ENCODE results near the gene HOMER2.

DNA sequence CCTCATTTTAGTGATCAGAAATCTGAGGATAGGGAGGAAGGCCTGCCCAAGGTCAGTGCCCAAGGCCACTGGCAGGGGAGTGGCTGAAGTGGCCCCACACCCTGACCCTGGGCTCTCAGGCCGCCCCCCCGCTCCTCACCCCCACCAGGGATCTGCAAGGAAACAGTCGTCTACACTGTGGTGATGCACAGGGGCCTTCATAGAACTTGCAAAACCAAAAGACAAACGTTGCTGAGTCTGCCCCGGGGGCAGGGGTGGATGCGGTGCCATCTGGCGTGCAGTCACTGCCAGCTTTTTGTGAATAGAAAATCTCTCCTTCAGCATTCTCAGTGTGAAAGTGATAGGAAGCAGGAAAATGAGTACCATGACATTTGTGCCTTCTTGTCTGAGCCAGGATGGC is 101.8 kb downstream of the HOMER2 start:
- TF ChIP-seq, protein P1, sequence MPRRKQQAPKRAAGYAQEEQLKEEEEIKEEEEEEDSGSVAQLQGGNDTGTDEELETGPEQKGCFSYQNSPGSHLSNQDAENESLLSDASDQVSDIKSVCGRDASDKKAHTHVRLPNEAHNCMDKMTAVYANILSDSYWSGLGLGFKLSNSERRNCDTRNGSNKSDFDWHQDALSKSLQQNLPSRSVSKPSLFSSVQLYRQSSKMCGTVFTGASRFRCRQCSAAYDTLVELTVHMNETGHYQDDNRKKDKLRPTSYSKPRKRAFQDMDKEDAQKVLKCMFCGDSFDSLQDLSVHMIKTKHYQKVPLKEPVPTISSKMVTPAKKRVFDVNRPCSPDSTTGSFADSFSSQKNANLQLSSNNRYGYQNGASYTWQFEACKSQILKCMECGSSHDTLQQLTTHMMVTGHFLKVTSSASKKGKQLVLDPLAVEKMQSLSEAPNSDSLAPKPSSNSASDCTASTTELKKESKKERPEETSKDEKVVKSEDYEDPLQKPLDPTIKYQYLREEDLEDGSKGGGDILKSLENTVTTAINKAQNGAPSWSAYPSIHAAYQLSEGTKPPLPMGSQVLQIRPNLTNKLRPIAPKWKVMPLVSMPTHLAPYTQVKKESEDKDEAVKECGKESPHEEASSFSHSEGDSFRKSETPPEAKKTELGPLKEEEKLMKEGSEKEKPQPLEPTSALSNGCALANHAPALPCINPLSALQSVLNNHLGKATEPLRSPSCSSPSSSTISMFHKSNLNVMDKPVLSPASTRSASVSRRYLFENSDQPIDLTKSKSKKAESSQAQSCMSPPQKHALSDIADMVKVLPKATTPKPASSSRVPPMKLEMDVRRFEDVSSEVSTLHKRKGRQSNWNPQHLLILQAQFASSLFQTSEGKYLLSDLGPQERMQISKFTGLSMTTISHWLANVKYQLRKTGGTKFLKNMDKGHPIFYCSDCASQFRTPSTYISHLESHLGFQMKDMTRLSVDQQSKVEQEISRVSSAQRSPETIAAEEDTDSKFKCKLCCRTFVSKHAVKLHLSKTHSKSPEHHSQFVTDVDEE (CRISPR knock-in tag; IDR thresholded peaks at IDR 0.05) = no peak
- TF ChIP-seq ZNF565 (CRISPR knock-in tag; conservative IDR thresholded peaks at IDR 0.05; ENCODE audit: low read depth) (no peak), ESRRG (CRISPR knock-in tag; IDR thresholded peaks at IDR 0.05) (no peak), PATZ1 (CRISPR knock-in tag; IDR thresholded peaks at IDR 0.05; ENCODE audit: borderline replicate concordance) (no peak), RARB (CRISPR knock-in tag; IDR thresholded peaks at IDR 0.05) (no peak), ZC3H10 (CRISPR knock-in tag; IDR thresholded peaks at IDR 0.05) (no peak)
- TF ChIP-seq, protein P2, sequence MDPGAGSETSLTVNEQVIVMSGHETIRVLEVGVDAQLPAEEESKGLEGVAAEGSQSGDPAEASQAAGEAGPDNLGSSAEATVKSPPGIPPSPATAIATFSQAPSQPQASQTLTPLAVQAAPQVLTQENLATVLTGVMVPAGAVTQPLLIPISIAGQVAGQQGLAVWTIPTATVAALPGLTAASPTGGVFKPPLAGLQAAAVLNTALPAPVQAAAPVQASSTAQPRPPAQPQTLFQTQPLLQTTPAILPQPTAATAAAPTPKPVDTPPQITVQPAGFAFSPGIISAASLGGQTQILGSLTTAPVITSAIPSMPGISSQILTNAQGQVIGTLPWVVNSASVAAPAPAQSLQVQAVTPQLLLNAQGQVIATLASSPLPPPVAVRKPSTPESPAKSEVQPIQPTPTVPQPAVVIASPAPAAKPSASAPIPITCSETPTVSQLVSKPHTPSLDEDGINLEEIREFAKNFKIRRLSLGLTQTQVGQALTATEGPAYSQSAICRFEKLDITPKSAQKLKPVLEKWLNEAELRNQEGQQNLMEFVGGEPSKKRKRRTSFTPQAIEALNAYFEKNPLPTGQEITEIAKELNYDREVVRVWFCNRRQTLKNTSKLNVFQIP (CRISPR knock-in tag; IDR thresholded peaks at IDR 0.05; ENCODE audit: borderline replicate concordance, low read depth) = no peak

Data from SK-N-SH treated with all-trans-retinoic acid at 6 μM for 48 hours (cell line).